ENCODE results near the gene BBS7. TPM values are rescaled to one million over a fixed set of nuclear protein-coding genes. Genes with fewer than 3 reads are reported as not detected.

BBS7 gene
- polyA plus RNA-seq, 2 of the 4 experiments (the other 2 are of a cell fraction): 12.6 to 17.7 TPM

GRCh38 chr4:121851354-121851753 is 18.9 kb downstream of the BBS7 start:
- POLR2A ChIA-PET: no interaction called here
- 87% methylated on average over 1 of the region's 1 CpG for WGBS (ENCODE audit: missing lambda C conversion rate)
- DNase-seq (ENCODE audit: low read depth in 1 of 2, low spot score in 1 of 2) (no peak), ATAC-seq (no peak), FAIRE-seq (no peak)
- CTCF ChIA-PET: no interaction called here
- Histone ChIP-seq H3K4me3 (no peak overlapping the region), H3K27ac (no peak overlapping the region), H3K4me2 (no peak overlapping the region), H3K4me1 (no peaks in the 10 kb centered on the region), H3K9me3 (no peaks in the 10 kb centered on the region)
- TF ChIP-seq PHF8 (IDR thresholded peaks at IDR 0.05; ENCODE audit: borderline replicate concordance, low read depth) (no peak), EP300 (IDR thresholded peaks at IDR 0.05) (no peak), BHLHE40 (IDR thresholded peaks at IDR 0.05; ENCODE audit: low read depth, low read length) (no peak), CTCF (IDR thresholded peaks at IDR 0.05) (no peak), RNF2 (IDR thresholded peaks at IDR 0.05; ENCODE audit: borderline replicate concordance, low read depth) (no peak), SMC3 (IDR thresholded peaks at IDR 0.05) (no peak), RFX5 (IDR thresholded peaks at IDR 0.05) (no peak), RCOR1 (IDR thresholded peaks at IDR 0.05; ENCODE audit: low read depth, low read length) (no peak), EHMT2 (IDR thresholded peaks at IDR 0.05; ENCODE audit: low read depth) (no peak), NFE2L2 (conservative IDR thresholded peaks at IDR 0.05; ENCODE audit: low read length) (no peak), TFCP2L1 (CRISPR knock-in tag; IDR thresholded peaks at IDR 0.05) (no peak), MYC (IDR thresholded peaks at IDR 0.05; ENCODE audit: borderline replicate concordance, low read length) (no peak), HOXB5 (CRISPR knock-in tag; IDR thresholded peaks at IDR 0.05) (no peak)
- TF ChIP-seq, protein P1, sequence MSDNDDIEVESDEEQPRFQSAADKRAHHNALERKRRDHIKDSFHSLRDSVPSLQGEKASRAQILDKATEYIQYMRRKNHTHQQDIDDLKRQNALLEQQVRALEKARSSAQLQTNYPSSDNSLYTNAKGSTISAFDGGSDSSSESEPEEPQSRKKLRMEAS (IDR thresholded peaks at IDR 0.05): no peak
- TF ChIP-seq, protein P2, sequence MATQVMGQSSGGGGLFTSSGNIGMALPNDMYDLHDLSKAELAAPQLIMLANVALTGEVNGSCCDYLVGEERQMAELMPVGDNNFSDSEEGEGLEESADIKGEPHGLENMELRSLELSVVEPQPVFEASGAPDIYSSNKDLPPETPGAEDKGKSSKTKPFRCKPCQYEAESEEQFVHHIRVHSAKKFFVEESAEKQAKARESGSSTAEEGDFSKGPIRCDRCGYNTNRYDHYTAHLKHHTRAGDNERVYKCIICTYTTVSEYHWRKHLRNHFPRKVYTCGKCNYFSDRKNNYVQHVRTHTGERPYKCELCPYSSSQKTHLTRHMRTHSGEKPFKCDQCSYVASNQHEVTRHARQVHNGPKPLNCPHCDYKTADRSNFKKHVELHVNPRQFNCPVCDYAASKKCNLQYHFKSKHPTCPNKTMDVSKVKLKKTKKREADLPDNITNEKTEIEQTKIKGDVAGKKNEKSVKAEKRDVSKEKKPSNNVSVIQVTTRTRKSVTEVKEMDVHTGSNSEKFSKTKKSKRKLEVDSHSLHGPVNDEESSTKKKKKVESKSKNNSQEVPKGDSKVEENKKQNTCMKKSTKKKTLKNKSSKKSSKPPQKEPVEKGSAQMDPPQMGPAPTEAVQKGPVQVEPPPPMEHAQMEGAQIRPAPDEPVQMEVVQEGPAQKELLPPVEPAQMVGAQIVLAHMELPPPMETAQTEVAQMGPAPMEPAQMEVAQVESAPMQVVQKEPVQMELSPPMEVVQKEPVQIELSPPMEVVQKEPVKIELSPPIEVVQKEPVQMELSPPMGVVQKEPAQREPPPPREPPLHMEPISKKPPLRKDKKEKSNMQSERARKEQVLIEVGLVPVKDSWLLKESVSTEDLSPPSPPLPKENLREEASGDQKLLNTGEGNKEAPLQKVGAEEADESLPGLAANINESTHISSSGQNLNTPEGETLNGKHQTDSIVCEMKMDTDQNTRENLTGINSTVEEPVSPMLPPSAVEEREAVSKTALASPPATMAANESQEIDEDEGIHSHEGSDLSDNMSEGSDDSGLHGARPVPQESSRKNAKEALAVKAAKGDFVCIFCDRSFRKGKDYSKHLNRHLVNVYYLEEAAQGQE (IDR thresholded peaks at IDR 0.05): no peak

DNA sequence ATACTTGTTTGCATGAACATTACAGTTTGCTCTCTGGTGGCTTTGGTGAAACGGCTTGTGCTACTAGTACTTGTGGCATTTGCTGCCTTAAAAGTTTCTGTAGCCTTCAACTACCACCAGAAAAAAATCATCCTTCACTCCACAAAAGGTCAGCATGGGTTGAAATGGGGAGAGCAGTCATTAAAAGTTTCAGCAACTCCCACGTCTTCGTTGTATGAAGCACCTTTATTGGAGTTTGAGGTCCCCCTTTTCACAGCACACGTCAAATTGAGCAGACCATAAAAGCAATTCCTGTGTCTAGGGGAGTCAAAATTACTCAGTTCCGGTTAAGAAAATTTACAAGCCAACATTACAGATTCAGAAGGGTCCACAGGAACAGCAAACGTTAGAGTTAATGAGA is 23.6 kb downstream of the BBS7 start:
- CTCF ChIA-PET: no interaction called here
- 79% methylated on average over 6 of the region's 6 CpGs for WGBS (ENCODE audit: missing lambda C conversion rate)
- no peaks in the 10 kb centered on the region for H3K4me1 ChIP-seq

More for the DNA sequence above, 23.6 kb downstream of the BBS7 start:
- POLR2A ChIA-PET: no interaction called here
- H3K4me3 ChIP-seq: no peak overlapping the region
- TF ChIP-seq CBX8 (IDR thresholded peaks at IDR 0.05): no peak
- TF ChIP-seq KDM5A (IDR thresholded peaks at IDR 0.05): no peak
- TF ChIP-seq SREBF2 (IDR thresholded peaks at IDR 0.05): no peak
- no peak for TF ChIP-seq TFCP2L1 (CRISPR knock-in tag; IDR thresholded peaks at IDR 0.05)
- TF ChIP-seq, protein P2 (IDR thresholded peaks at IDR 0.05): no peak
- no peak for TF ChIP-seq KDM1A (IDR thresholded peaks at IDR 0.05; ENCODE audit: low read depth)
- TF ChIP-seq EHF (CRISPR knock-in tag; IDR thresholded peaks at IDR 0.05): no peak
- no peak for TF ChIP-seq HOXB13 (CRISPR knock-in tag; IDR thresholded peaks at IDR 0.05; ENCODE audit: low read depth)
- TF ChIP-seq, protein P3, sequence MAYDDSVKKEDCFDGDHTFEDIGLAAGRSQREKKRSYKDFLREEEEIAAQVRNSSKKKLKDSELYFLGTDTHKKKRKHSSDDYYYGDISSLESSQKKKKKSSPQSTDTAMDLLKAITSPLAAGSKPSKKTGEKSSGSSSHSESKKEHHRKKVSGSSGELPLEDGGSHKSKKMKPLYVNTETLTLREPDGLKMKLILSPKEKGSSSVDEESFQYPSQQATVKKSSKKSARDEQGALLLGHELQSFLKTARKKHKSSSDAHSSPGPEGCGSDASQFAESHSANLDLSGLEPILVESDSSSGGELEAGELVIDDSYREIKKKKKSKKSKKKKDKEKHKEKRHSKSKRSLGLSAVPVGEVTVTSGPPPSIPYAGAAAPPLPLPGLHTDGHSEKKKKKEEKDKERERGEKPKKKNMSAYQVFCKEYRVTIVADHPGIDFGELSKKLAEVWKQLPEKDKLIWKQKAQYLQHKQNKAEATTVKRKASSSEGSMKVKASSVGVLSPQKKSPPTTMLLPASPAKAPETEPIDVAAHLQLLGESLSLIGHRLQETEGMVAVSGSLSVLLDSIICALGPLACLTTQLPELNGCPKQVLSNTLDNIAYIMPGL (CRISPR knock-in tag; IDR thresholded peaks at IDR 0.05; ENCODE audit: borderline replicate concordance): no peak
- TF ChIP-seq ELK1 (IDR thresholded peaks at IDR 0.05; ENCODE audit: low read depth, low read length): no peak
- no peak for TF ChIP-seq CEBPB (IDR thresholded peaks at IDR 0.05)
- no peak for TF ChIP-seq ZC3H11A (IDR thresholded peaks at IDR 0.05)
- no peak for TF ChIP-seq GATA3 (IDR thresholded peaks at IDR 0.05; ENCODE audit: borderline replicate concordance)
- no peak for TF ChIP-seq BHLHE40 (IDR thresholded peaks at IDR 0.05; ENCODE audit: low read depth, low read length)
- no peak overlapping the region for H3K27ac ChIP-seq
- DNase-seq (ENCODE audit: low read depth in 1 of 2, low spot score in 1 of 2): no peak
- no peak for FAIRE-seq
- H3K4me2 ChIP-seq: no peak overlapping the region
- no peak for ATAC-seq
- no peaks in the 10 kb centered on the region for H3K9me3 ChIP-seq
